Measurements from ENCODE around the gene PRR23A.
"Not testable (repeated sequence)": the region's sequence is repeated elsewhere in the genome, so short reads cannot be mapped to it uniquely, and the experiment has no call there.

PRR23A gene
- total RNA-seq: 0 reads per million in 3 donors

GRCh38 chr3:139006051-139006716 lies at the start of gene PRR23A:
TSS of gene PRR23A (minus strand) at chr3:139006268. CDS start at chr3:139006268, 0 bp downstream.
- no peak for DNase-seq

GRCh38 chr3:139052802-139053600 lies 46.9 kb upstream of the PRR23A start:
- Histone ChIP-seq H3K4me1 (ENCODE audit: control insufficient read depth, insufficient read depth, low read length, poor library complexity, severe bottlenecking) (no peaks in the 10 kb centered on the region), H3K36me3 (ENCODE audit: control insufficient read depth, insufficient read depth, low read length) (no peaks in the 10 kb centered on the region), H3K4me3 (ENCODE audit: insufficient read depth, low read depth, low read length, poor library complexity, severe bottlenecking) (no peak overlapping the region), H3K27me3 (replicated peaks; ENCODE audit: control insufficient read depth, insufficient read depth, low read length, poor library complexity, severe bottlenecking) (no peaks in the 10 kb centered on the region), H3K27ac (ENCODE audit: insufficient read depth, low read length, poor library complexity, severe bottlenecking) (no peak overlapping the region), H3K9me3 (ENCODE audit: control insufficient read depth, low read length) (no peaks in the 10 kb centered on the region)
- DNase-seq: no peak

More at GRCh38 chr3:139006051-139006716, at the start of gene PRR23A:
- H3K36me3 ChIP-seq (ENCODE audit: control insufficient read depth, insufficient read depth, low read length): no peaks in the 10 kb centered on the region
- H3K27ac ChIP-seq (ENCODE audit: insufficient read depth, low read length, poor library complexity, severe bottlenecking): no peak within 1 kb of the TSS
- no peak within 1 kb of the TSS for H3K4me3 ChIP-seq (ENCODE audit: insufficient read depth, low read depth, low read length, poor library complexity, severe bottlenecking)
- no peaks in the 10 kb centered on the region for H3K27me3 ChIP-seq (replicated peaks; ENCODE audit: control insufficient read depth, insufficient read depth, low read length, poor library complexity, severe bottlenecking)
- H3K4me1 ChIP-seq (ENCODE audit: control insufficient read depth, insufficient read depth, low read length, poor library complexity, severe bottlenecking): no peaks in the 10 kb centered on the region
- H3K9me3 ChIP-seq (ENCODE audit: control insufficient read depth, low read length): no peaks in the 10 kb centered on the region

- DNase-seq: no peak
- H3K9me3 ChIP-seq (ENCODE audit: control insufficient read depth, low read length): no peaks in the 10 kb centered on the region
- no peak within 1 kb of the TSS for H3K27ac ChIP-seq (ENCODE audit: insufficient read depth, low read length, poor library complexity, severe bottlenecking)
- H3K36me3 ChIP-seq (ENCODE audit: control insufficient read depth, insufficient read depth, low read length): no peaks in the 10 kb centered on the region
- H3K27me3 ChIP-seq (replicated peaks; ENCODE audit: control insufficient read depth, insufficient read depth, low read length, poor library complexity, severe bottlenecking): no peaks in the 10 kb centered on the region
- no peaks in the 10 kb centered on the region for H3K4me1 ChIP-seq (ENCODE audit: control insufficient read depth, insufficient read depth, low read length, poor library complexity, severe bottlenecking)
- no peak within 1 kb of the TSS for H3K4me3 ChIP-seq (ENCODE audit: insufficient read depth, low read depth, low read length, poor library complexity, severe bottlenecking)
These were observed 38.5 kb upstream of the PRR23A start, which contains the start of gene PRR23C for GRCh38 chr3:139044366-139045210. TSS of gene PRR23C (minus strand) at chr3:139044892. CDS start at chr3:139044620, 272 bp downstream.

- Histone ChIP-seq H3K36me3 (ENCODE audit: control insufficient read depth, insufficient read depth, low read length) (no peaks in the 10 kb centered on the region), H3K9me3 (ENCODE audit: control insufficient read depth, low read length) (no peaks in the 10 kb centered on the region), H3K27ac (ENCODE audit: insufficient read depth, low read length, poor library complexity, severe bottlenecking) (no peak overlapping the region), H3K4me3 (ENCODE audit: insufficient read depth, low read depth, low read length, poor library complexity, severe bottlenecking) (no peak overlapping the region), H3K27me3 (replicated peaks; ENCODE audit: control insufficient read depth, insufficient read depth, low read length, poor library complexity, severe bottlenecking) (no peaks in the 10 kb centered on the region), H3K4me1 (ENCODE audit: control insufficient read depth, insufficient read depth, low read length, poor library complexity, severe bottlenecking) (no peaks in the 10 kb centered on the region)
- no peak for DNase-seq
These were observed 37.7 kb upstream of the PRR23A start for GRCh38 chr3:139043554-139044365.

GRCh38 chr3:139037478-139037877 lies 31.4 kb upstream of the PRR23A start:
- H3K4me3 ChIP-seq (ENCODE audit: insufficient read depth, low read depth, low read length, poor library complexity, severe bottlenecking): no peak overlapping the region
- DNase-seq: no peak
- no peaks in the 10 kb centered on the region for H3K27me3 ChIP-seq (replicated peaks; ENCODE audit: control insufficient read depth, insufficient read depth, low read length, poor library complexity, severe bottlenecking)
- H3K4me1 ChIP-seq (ENCODE audit: control insufficient read depth, insufficient read depth, low read length, poor library complexity, severe bottlenecking): no peaks in the 10 kb centered on the region
- H3K27ac ChIP-seq (ENCODE audit: insufficient read depth, low read length, poor library complexity, severe bottlenecking): no peak overlapping the region
- H3K9me3 ChIP-seq (ENCODE audit: control insufficient read depth, low read length): no peaks in the 10 kb centered on the region
- no peaks in the 10 kb centered on the region for H3K36me3 ChIP-seq (ENCODE audit: control insufficient read depth, insufficient read depth, low read length)

- Histone ChIP-seq H3K4me1 (ENCODE audit: control insufficient read depth, insufficient read depth, low read length, poor library complexity, severe bottlenecking) (no peaks in the 10 kb centered on the region), H3K27me3 (replicated peaks; ENCODE audit: control insufficient read depth, insufficient read depth, low read length, poor library complexity, severe bottlenecking) (no peaks in the 10 kb centered on the region), H3K4me3 (ENCODE audit: insufficient read depth, low read depth, low read length, poor library complexity, severe bottlenecking) (no peak overlapping the region), H3K27ac (ENCODE audit: insufficient read depth, low read length, poor library complexity, severe bottlenecking) (no peak overlapping the region), H3K36me3 (ENCODE audit: control insufficient read depth, insufficient read depth, low read length) (no peaks in the 10 kb centered on the region), H3K9me3 (ENCODE audit: control insufficient read depth, low read length) (no peaks in the 10 kb centered on the region)
- no peak for DNase-seq
These were observed 26.4 kb upstream of the PRR23A start for GRCh38 chr3:139032326-139033002.

GRCh38 chr3:139030576-139030975 lies 24.5 kb upstream of the PRR23A start:
- not testable (repeated sequence) for H3K27me3 ChIP-seq (replicated peaks; ENCODE audit: control insufficient read depth, insufficient read depth, low read length, poor library complexity, severe bottlenecking); H3K4me3 ChIP-seq (ENCODE audit: insufficient read depth, low read depth, low read length, poor library complexity, severe bottlenecking); H3K36me3 ChIP-seq (ENCODE audit: control insufficient read depth, insufficient read depth, low read length); H3K4me1 ChIP-seq (ENCODE audit: control insufficient read depth, insufficient read depth, low read length, poor library complexity, severe bottlenecking); DNase-seq; H3K27ac ChIP-seq (ENCODE audit: insufficient read depth, low read length, poor library complexity, severe bottlenecking); H3K9me3 ChIP-seq (ENCODE audit: control insufficient read depth, low read length)

- H3K27ac ChIP-seq (ENCODE audit: insufficient read depth, low read length, poor library complexity, severe bottlenecking): no peak overlapping the region
- H3K27me3 ChIP-seq (replicated peaks; ENCODE audit: control insufficient read depth, insufficient read depth, low read length, poor library complexity, severe bottlenecking): no peaks in the 10 kb centered on the region
- DNase-seq: no peak
- no peaks in the 10 kb centered on the region for H3K4me1 ChIP-seq (ENCODE audit: control insufficient read depth, insufficient read depth, low read length, poor library complexity, severe bottlenecking)
- H3K36me3 ChIP-seq (ENCODE audit: control insufficient read depth, insufficient read depth, low read length): no peaks in the 10 kb centered on the region
- no peaks in the 10 kb centered on the region for H3K9me3 ChIP-seq (ENCODE audit: control insufficient read depth, low read length)
- no peak overlapping the region for H3K4me3 ChIP-seq (ENCODE audit: insufficient read depth, low read depth, low read length, poor library complexity, severe bottlenecking)
These were observed 18.9 kb upstream of the PRR23A start for GRCh38 chr3:139024968-139025367.

- no peaks in the 10 kb centered on the region for H3K36me3 ChIP-seq (ENCODE audit: control insufficient read depth, insufficient read depth, low read length)
These were observed 14.8 kb upstream of the PRR23A start, which contains the start of gene PRR23B for GRCh38 chr3:139020868-139021234. TSS of gene PRR23B (minus strand) at chr3:139020926. CDS start at chr3:139020661, 265 bp downstream.

More at GRCh38 chr3:139020868-139021234, 14.8 kb upstream of the PRR23A start, which contains the start of gene PRR23B:
- DNase-seq: no peak
- Histone ChIP-seq H3K4me3 (ENCODE audit: insufficient read depth, low read depth, low read length, poor library complexity, severe bottlenecking) (no peak within 1 kb of the TSS), H3K9me3 (ENCODE audit: control insufficient read depth, low read length) (no peaks in the 10 kb centered on the region), H3K27me3 (replicated peaks; ENCODE audit: control insufficient read depth, insufficient read depth, low read length, poor library complexity, severe bottlenecking) (no peaks in the 10 kb centered on the region), H3K4me1 (ENCODE audit: control insufficient read depth, insufficient read depth, low read length, poor library complexity, severe bottlenecking) (no peaks in the 10 kb centered on the region), H3K27ac (ENCODE audit: insufficient read depth, low read length, poor library complexity, severe bottlenecking) (no peak within 1 kb of the TSS)
